GF-D8 (cell line): Measurements from ENCODE around the gene UBXN7.
A peak's percentile ranks its signal among the peaks of the same experiment; 100 is the strongest.
"Not testable (repeated sequence)": the region's sequence is repeated elsewhere in the genome, so short reads cannot be mapped to it uniquely, and the experiment has no call there.

ENCODE experiments used
- DNase-seq: peaks from one replicate; lab custom pipeline; 2025; lab: John Stamatoyannopoulos, UW

Gene UBXN7

DNA sequence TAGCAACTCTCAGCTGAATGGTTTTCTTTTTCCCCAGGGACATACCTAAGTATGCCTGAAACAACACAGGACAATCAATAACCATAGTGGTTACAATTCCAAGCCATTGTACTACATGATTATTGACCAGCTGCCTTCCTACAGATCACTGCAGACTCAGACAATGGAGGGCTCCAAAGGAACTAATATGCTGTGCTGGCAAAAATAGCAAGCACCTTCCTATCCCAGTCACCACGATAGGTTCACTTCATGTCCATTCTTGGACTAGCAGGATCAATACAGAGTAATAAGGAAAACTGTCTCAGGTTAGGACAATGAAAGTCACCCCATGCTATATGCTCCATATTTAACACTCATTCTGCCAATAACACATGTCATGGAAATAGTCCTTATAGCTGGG, 76.6 kb downstream of the UBXN7 start:
- no peak for DNase-seq

DNA sequence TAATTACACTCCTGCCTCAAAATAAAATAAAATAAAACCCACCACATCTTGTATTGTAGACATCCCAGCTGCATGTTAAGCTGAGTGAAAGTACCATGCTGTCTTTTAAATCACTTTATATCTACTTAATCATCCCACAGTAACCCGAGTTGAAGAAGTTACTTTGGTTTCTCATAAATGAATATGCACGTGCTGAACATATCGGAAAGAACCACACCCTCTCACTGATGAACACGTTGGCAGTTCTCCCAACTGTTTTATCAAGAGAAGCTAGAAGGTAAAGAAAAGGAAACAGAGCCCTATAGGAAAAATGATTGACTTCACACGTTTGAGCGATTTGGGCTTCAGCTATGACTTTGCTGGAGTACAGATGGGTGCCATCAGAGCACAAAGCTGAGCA, 78.1 kb downstream of the UBXN7 start:
- no peak for DNase-seq

DNA sequence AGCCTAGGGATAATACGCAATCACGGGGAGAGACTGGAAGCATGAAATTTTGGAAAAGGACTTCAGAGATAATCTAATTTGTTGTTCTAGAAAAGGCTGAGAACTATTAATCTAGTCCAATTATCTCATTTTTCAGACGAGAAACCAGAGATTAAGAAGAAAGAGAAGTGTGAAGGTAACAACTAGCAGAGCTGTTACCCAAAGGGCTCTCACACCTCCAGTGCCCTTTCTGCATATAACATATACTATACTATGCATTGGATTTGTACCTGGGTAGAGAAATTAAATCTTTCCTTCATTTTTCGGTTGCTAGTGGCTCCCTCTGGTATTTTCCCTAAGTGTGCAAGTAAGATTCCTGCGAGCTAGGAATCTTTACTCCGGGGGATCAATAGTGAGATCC, 80.7 kb downstream of the UBXN7 start:
- no peak for DNase-seq

DNA sequence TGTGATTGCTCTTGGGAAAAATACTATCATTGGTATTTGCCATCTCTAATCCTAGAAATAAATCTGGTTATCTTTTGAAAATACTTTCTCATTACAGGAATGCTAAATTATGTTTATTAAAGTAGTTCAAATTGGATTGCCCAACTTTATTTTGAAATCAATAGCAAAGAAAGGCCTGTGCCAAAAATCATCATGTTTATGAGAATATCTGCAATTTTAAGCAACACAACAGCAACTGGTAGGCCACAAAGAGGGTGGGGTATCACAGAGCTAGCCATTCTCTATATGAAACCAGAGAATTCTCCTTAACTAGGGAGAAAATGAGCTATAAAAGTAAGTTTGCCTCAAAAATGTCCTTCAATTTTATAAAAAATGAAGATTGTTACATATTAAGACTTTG, 82.2 kb downstream of the UBXN7 start:
- DNase-seq, result no peak

DNA sequence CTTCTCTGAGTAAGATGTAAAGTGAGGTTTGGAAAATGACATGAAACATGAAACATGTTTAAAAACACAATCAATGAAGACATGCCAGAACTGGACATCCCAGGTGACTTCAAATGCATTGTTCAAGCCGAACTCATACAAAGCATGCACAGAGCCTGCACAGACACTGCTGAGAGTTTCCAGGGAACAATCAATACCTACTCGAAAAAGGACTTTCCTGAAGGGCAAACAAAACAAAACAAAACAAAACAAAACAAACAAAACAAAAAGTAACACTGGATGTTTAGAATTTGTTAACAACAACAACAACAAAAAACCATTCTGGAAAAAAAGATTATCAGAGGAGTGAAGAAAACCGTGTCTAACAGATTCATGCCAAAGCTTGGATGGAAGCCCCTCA, 83.5 kb downstream of the UBXN7 start:
- DNase-seq, result no peak

DNA sequence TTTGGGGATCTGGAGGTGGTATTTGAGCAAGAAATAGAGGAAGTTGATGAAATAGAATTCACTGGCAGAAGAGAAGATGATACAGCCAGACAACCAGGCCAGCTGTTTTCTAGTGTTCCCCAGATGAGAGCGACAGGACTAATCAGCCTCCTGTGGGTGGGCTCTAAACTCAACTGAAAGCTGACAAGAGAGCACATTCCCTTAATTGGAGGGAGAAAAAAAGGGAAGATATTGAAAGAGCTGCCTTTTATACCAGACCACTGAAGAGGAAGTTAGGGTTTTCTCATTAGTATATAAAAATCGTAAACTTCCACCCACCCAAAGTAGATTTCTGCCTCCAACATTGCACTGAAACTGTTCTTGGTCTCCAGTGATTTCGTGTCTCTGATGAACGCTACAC, 87.6 kb downstream of the UBXN7 start:
- DNase-seq, result peak; percentile 64

DNA sequence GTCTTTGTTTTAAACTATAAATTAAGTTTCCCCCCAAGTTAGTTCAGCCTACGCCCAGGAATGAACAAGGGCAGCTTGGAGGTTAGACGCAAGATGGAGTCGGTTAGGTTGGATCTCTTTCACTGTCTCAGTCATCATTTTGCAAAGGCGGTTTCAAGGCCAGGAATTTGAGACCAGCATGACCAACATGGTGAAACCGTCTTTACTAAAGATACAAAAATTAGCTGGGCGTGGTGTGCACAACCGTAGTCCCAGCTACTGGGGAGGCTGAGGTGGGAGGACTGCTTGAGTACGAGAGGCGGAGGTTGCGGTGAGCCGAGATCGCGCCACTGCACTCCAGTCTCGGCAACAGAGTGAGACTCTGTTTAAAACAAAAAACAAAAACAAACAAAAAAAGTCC, 88.3 kb downstream of the UBXN7 start:
- DNase-seq, result not testable (repeated sequence)

DNA sequence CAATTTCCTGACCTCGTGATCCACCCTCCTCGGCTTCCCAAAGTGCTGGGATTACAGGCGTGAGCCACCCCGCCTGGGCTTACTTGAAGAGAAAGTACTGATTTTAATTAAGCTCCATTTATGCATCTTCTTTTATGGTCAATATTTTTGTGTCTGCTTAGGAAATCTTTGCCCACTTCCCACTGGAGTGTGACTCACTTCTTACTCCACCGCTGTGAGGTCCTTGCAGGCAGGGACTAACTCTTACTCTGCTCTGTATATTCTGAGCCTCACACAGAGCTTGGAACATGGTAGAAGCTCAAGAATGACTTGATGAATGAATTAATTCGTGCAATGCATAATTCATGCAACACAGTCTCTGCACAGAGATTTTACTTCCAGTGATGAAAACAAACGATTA, 91.1 kb downstream of the UBXN7 start:
- DNase-seq, result peak; percentile 29

DNA sequence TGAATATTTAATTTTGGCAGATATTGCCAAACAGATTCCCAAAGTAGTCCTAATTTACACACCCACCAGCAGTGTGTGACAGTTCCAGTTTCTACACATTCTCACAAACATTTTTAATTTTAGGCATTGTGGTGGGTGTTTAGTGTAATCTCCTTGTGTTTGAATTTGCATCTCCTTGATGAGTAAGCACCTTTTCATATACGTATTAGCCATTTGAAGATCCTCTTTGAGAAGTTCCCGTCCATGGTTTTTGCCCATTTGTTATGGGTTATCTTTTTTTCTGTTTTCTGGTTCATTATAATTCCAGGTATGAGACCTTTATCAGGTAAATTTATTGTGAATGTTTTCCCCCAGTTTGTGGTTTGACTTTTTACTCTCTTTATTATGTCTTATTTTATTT, 91.8 kb downstream of the UBXN7 start:
- no peak for DNase-seq

DNA sequence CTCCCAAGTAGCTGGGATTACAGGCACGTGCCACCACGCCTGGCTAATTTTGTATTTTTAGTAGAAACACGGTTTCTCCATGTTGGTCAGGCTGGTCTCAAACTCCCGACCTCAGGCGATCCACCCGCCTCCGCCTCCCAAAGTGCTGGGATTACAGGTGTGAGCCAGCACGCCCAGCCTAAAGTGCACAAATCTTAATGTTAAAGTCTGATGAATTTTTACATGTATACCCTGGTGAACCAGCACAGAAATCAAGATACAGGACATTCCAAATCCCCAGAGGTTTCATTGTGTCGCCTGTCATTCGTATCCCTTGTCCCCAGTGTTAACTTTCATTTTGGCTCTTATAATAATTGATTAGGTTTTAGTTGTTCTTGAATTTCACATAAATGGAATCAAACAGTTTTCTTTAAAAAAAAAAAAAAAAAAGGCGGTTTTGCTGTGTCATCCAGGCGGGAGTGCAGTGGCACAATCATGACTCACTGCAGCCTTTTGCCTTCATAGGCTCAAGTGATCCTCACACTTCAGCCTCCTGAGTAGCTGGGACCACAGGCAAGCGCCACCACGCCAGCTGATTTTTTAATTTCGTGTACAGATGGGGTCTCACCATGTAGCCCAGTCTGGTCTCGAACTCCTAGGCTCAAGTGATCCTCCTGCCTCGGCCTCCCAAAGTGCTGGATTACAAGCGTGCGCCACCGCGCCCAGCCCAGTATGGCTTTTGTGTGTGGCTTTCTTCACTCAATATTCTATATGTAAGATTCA, 92.6 kb downstream of the UBXN7 start:
- no peak for DNase-seq

DNA sequence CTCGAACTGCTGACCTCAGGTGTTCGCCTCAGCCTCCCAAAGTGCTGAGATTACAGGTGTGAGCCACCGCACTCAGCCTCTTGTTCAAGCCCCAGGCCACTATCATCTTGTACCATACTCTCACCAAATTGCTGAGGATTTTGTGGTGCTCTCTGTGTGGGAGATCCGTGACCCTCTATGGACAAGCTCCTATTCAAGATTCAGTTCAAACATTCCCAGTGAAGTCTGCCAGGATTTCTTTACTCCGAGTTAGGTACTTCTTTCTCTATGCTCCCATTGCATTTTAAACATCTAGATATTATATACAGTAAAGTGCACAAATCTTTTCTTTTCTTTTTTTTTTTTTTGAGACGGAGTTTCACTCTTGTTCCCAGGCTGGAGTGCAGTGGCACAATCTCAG, 93.2 kb downstream of the UBXN7 start:
- DNase-seq, result no peak

DNA sequence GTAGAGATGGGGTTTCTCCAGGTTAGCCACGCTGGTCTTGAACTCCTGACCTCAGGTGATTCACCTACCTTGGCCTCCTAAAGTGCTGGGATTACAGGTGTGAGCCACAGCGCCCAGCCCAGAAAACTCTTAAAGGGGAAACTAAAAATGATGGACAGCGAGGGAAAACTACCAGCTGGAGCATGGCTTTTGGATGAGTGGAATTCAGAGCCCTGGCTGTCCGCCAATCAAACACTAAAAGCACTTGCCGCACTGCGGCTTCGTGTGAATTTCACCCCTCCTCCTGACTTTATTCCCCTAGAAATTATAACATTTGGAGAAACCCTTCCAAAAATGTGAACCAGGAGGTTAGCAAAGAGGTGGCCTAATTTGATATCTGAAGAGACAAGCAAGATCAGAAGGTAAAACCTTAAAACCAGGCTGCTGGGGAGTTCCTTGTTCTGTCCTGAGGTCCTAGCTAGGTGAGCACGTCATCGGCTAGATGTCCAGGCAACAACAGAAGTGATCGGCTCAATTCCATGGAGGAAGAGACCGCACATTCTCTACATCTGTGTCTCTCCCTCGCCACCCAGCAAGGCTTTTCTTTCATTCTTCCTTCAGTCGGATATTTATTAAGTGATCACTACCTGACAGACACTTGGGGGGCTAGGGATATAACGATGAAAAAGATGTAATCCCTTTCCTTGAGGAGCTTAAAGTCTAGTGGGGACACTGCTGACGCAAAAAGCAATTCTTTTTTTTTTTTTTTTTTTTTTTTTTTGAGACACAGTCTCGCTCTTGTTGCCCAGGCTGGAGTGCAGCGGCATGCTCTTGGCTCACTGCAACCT, 95.7 kb downstream of the UBXN7 start:
- DNase-seq, result no peak

DNA sequence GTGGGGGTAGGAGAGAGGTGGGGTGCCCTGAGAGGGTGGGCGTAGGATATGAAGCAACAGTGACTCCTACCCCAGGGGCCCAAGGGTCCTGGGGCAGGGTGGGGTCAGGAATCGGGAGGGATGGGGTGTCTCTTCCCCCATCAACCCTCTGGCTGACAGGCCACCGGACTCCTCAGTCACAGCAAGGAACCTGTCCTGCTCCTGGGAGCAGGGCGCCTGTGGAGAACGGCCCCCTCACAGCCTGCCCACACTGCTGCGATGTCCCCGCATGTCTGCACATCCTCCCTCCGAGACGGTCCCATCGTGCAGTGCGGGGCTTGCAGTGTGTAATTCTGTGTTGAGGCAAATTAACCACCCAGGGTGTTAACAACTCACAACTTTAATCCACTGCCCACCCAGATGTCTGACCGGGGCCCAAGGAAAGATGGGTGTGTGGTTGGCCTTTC, 96.7 kb downstream of the UBXN7 start:
- DNase-seq, result no peak

DNA sequence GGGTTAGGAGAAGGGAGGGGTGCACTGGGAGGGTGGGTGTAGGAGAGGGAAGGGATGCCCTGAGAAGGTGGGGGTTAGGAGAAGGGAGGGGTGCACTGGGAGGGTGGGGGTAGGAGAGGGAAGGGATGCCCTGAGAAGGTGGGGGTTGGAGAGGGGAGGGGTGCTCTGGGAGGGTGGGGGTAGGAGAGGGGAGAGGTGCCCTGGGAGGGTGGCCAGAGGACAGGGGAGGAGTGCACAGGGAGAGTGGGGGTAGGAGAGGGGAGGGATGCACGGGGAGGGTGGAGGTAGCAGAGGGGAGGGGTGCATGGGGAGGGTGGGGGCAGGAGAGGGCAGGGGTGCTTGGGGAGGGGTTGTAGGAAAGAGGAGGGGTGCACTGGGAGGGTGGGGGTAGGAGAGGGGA, 97.2 kb downstream of the UBXN7 start:
- no peak for DNase-seq

DNA sequence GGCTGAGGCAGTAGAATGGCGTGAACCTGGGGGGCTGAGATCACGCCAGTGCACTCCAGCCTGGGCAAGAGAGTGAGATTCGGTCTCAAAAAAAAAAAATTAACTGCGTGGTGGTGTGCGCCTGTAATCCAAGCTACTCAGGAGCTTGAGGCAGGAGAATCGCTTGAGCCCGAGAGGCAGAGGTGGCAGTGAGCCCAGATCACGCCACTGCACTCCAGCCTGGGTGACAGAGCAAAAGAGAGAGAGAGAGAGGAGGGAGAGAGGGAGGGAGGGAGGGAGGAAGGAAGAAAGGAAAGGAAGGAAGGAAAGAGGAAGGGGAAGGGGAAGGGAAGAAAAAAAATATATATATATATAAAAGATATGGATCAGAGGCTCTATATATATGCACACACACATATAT, 100.1 kb downstream of the UBXN7 start:
- no peak for DNase-seq

DNA sequence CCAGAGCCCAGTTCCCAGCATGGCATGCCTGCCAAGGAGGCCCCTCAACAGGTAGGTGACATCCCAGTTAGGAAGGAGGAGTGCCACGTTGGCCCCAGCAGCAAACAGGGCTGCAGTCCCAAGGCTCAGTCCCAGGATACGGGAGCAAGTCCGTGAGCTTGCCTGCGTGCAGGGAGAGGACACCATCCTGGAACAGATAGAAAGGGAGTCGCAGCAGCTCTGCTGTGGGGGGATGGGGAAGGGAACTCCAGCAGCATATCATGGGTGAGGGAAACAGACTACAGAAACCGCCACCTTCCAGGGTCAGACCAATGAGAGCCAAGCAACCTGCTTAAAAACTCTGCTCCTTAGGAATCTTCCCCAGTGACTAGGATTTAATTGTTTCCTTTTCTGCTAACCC, 104.8 kb downstream of the UBXN7 start:
- DNase-seq, result no peak

DNA sequence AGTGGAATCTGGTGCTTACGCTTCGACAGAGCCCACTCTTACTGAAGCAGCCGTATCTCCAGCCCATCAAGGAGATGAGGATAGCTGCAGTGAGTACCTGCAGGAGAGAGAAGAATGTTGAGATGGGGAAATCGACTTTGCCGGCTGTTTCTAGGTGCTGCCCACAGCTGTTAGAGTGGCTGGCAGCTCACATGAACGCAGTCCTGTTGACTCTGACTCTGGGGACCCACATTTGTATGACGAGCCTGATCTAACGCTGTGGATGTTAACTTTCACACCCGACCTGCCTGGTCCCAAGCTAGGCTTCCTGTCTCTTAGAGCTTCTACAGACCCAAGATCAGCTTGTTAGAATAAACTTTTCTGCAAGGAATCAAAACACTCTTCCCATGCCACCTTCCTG, 105.3 kb downstream of the UBXN7 start:
- DNase-seq, result no peak

DNA sequence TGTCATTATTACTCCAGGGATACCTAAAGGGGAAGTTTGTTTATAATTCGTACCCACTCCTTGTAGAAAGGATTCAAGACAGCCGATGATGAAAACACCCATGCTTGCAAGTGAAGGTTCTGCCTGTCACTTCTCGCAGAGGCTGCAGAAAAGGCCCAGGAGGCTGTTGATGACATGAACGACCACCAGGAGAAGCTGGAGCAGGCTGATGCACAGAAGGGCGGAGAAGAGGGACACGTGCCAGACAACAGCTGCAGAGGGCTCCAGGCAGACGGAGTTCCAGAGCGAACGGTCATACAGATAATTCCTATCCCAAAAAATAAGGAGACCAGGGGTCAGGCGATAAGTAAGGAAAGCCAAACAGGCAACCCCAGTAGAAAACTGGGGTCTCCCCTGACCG, 108.5 kb downstream of the UBXN7 start:
- DNase-seq, result no peak

DNA sequence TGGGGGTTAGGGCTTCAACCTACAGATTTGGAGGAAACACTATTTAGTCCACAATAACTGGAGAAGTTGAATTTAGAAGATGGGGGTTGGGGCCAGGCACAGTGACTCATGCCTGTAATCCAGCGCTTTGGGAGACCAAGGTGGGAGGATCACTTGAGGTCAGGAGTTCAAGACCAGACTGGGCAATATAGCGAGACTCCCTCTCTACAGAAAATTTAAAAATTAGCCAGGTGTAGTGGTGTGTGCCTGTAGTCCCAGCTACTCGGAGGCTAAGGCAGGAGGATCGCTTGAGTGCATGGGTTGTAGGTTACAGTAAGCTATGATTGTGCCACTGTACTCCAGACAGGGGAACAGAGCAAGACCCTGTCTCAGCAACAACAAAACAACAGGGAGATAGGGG, 109.2 kb downstream of the UBXN7 start:
- no peak for DNase-seq

DNA sequence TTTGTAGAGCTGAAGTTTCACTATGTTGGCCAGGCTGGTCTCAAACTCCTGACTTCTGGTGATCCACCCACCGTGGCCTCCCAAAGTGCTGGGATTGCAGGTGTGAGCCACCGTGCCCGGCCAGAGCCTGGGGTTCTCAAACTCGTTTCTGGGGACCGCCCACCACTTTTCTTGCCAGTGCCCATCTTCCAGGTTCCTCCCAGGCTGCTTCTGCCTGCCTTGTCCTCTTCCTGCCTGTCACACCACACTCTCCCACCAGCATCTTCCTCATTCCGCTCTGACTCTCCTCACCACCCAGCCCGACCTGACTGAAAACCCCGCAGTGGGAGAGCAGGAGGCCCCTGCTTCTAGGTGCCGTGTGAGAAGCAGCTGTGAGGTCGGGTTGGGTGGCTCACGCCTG, 111.1 kb downstream of the UBXN7 start:
- DNase-seq, result no peak

DNA sequence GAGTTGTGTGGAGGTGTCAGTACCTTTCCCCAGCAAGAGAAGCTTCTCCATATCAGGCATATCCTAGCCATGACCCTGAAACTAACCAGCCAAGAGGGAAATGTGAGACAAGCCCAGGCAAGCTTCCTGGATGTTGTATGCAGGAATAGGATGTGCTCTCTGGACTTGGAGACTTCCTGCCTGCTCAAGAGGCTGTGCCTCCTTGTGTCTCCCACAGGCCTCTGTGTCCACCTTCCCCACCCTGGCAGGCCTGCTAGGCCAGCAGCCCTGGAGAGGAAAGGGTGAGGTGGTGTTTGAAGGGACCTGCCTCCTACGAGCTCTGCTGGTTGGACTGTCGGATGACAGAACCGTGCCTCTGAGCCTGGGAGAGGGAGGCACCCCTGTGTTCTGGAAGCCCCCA, 112.1 kb downstream of the UBXN7 start:
- DNase-seq, result no peak

DNA sequence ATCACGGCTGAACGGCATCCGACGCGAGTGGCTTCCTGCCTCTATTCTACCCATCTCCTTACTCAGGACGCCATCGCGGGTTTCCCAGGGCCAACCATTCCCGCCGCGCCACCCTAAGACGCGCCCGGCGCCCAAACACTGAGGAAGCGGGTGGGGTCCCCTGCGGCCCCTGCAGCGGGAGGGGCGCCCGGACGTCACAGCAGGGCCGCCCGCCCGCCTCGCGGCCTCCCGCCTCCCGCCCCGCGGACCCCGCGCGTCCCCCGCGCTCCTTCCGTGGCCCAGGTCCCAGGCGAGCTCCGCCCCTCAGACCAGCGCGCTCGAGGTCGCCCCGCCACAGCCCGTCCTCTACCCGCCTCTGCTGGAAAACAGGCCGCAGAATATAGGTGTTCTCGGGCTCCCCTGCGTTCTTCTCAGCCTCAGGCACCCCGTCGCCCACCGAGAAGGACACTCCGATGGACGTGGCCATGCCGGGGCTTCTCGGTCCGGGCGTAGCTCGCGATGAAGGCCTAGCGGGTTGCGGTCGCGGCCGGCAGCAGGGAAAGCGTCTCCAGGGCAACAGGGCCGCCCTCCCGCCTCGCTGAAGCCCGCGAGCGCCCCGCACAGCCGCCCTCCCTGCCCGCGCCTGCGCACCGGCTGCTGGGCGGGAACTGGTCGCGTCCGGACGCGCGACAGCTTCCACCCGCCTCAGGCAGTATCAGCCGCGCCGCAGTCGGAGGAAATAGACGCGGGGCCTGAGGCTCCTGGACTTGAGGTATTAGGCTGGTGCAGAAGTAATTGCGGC, 114.3 kb downstream of the UBXN7 start, which contains the start of gene DYNLT2B:
TSS of gene DYNLT2B (minus strand) at position 554 of the 781 bp plus-strand sequence. CDS start at position 466, 88 bp downstream.
- DNase-seq, result peak; percentile 82
